ENCODE measurements around the gene DOCK4. TPM values are rescaled to one million over a fixed set of nuclear protein-coding genes. Genes with fewer than 3 reads are reported as not detected.
A peak's percentile ranks its signal among the peaks of the same experiment; 100 is the strongest.

DOCK4 gene
- total and polyA plus RNA-seq, 2 of the 8 experiments (the other 6 are each of a cell fraction or from before 2014, with no cell fraction given), result 5.1 to 23.6 TPM

DNA sequence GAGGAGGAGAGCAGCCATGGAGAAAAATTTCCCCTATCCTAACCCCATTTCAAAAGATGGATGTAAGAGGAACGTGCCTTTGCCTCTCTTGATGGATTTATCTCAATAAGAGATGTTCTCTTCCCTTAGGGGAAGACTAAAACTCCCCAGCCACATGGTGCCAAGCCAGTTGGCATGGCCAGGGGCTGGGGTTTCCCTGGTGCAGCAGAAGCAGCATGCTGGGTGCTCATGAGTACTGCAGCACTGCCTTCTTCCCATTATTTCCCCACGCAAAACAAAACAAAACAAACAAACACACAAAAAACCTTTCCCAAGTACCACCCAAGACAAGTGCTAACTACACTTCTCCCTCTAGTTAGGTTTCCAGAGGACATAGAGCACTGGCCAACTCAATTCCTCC is 97.2 kb downstream of the DOCK4 start:
- FAIRE-seq, result peak; percentile 57
- H3K56ac ChIP-seq (replicated peaks; ENCODE audit: insufficient read length, low read depth, low read length), result no peak overlapping the region

More for the DNA sequence above, 97.2 kb downstream of the DOCK4 start:
- H3K27me3 ChIP-seq (replicated peaks in 1 of 4; ENCODE audit: control insufficient read depth in 3 of 4, extremely low read depth in 1 of 4, insufficient read depth in 3 of 4, low read length in 3 of 4), result no peaks in the 10 kb centered on the region
- 95 to 100% methylated on average over 1 to 2 of the region's 2 CpGs for WGBS, 2 experiments (ENCODE audit: extremely low coverage in 1 of 2, insufficient coverage in 1 of 2, insufficient read length in 1 of 2, insufficient replicate concordance in 2 of 2, low coverage in 1 of 2, low lambda C conversion rate in 2 of 2, missing lambda C conversion rate in 1 of 2)
- no peak overlapping the region for H3K27ac ChIP-seq (ENCODE audit: low read depth, low read length)
- H4K8ac ChIP-seq (ENCODE audit: extremely low read depth, insufficient read depth, low read length), result no peak overlapping the region
- no peaks in the 10 kb centered on the region for H3K23me2 ChIP-seq (ENCODE audit: low read depth, low read length)
- H3K4me1 ChIP-seq (replicated peaks in 1 of 4; ENCODE audit: control insufficient read depth in 3 of 4, insufficient read depth in 4 of 4, low read length in 3 of 4), result peaks cover 0 to 2% (median under 1%) of the 10 kb centered on the region in 4 experiments; a peak in 2 of 7 replicates
- no peak for TF ChIP-seq HDAC2 (IDR thresholded peaks at IDR 0.05; ENCODE audit: borderline replicate concordance in 1 of 2, low read depth in 2 of 2, low read length in 2 of 2)
- no peaks in the 10 kb centered on the region for H4K20me1 ChIP-seq (replicated peaks in 1 of 2; ENCODE audit: control insufficient read depth in 1 of 2, insufficient read depth in 2 of 2, low read length in 2 of 2)
- H3K4ac ChIP-seq (replicated peaks; ENCODE audit: insufficient read length, low read depth, low read length), result no peak overlapping the region
- H2BK20ac ChIP-seq (ENCODE audit: low read length), result no peak overlapping the region
- peak overlapping the region; percentile 15 for H2BK120ac ChIP-seq (replicated peaks; ENCODE audit: low read depth, low read length)
- no peaks in the 10 kb centered on the region for H3K36me3 ChIP-seq (ENCODE audit: control insufficient read depth in 2 of 4, insufficient read depth in 4 of 4, low read length in 3 of 4)
- no peaks in the 10 kb centered on the region for H3K9me3 ChIP-seq (ENCODE audit: insufficient read depth in 2 of 2, low read depth in 1 of 2, low read length in 1 of 2)
- peaks cover 0 to 10% of the 10 kb centered on the region in 2 experiments; a peak in 3 of 4 replicates for H3K79me2 ChIP-seq (ENCODE audit: control insufficient read depth in 1 of 2, insufficient read depth in 2 of 2, low read length in 2 of 2)
- H2AK5ac ChIP-seq (ENCODE audit: low read depth, low read length), result no peak overlapping the region; the same call in 1 of the 2 replicates
- H4K5ac ChIP-seq (ENCODE audit: insufficient read length, low read depth, low read length), result no peak overlapping the region
- H2BK5ac ChIP-seq (ENCODE audit: low read depth, low read length), result no peak overlapping the region
- H3K18ac ChIP-seq (ENCODE audit: extremely low read depth, low read length), result no peak overlapping the region
- H3K23ac ChIP-seq (ENCODE audit: insufficient read length), result no peak overlapping the region
- H3K4me3 ChIP-seq (ENCODE audit: extremely low read depth in 1 of 4, insufficient read depth in 2 of 4, low read depth in 3 of 4, low read length in 4 of 4), result no peak overlapping the region
- H3K14ac ChIP-seq (ENCODE audit: insufficient read length), result no peak overlapping the region
- ChIA-PET CTCF (ENCODE audit: partially characterized antibody) (interaction anchor here (0.8 kb wide), 1 partner anchor 16 kb away, joined by 3 read pairs; no protein-coding TSS in a partner anchor), POLR2A (ENCODE audit: partially characterized antibody) (no interaction called here)
- H3K9ac ChIP-seq (replicated peaks in 1 of 4; ENCODE audit: extremely low read depth in 1 of 4, low read depth in 3 of 4, low read length in 3 of 4), result no peak overlapping the region; a peak in 1 of 7 replicates
- H3K79me1 ChIP-seq (ENCODE audit: low read depth, low read length), result no peaks in the 10 kb centered on the region
- DNase-seq (ENCODE audit: low read depth in 1 of 2, low spot score in 2 of 2), result no peak
- H3K4me2 ChIP-seq (ENCODE audit: insufficient read depth in 1 of 2, low read depth in 2 of 2, low read length in 2 of 2), result no peak overlapping the region
- H2BK15ac ChIP-seq (ENCODE audit: low read length), result no peak overlapping the region
- no peak overlapping the region for H4K91ac ChIP-seq (replicated peaks; ENCODE audit: insufficient read length, low read length)
- H2AFZ ChIP-seq (ENCODE audit: low read length), result no peak overlapping the region
- H2BK12ac ChIP-seq (ENCODE audit: low read depth, low read length), result no peak overlapping the region

Data from H1 (cell line).